Measurements from ENCODE around the gene MYO18A. TPM values are rescaled to one million over a fixed set of nuclear protein-coding genes. Genes with fewer than 3 reads are reported as not detected.
"Not testable (repeated sequence)": the region's sequence is repeated elsewhere in the genome, so short reads cannot be mapped to it uniquely, and the experiment has no call there.

The MYO18A gene, protein sequence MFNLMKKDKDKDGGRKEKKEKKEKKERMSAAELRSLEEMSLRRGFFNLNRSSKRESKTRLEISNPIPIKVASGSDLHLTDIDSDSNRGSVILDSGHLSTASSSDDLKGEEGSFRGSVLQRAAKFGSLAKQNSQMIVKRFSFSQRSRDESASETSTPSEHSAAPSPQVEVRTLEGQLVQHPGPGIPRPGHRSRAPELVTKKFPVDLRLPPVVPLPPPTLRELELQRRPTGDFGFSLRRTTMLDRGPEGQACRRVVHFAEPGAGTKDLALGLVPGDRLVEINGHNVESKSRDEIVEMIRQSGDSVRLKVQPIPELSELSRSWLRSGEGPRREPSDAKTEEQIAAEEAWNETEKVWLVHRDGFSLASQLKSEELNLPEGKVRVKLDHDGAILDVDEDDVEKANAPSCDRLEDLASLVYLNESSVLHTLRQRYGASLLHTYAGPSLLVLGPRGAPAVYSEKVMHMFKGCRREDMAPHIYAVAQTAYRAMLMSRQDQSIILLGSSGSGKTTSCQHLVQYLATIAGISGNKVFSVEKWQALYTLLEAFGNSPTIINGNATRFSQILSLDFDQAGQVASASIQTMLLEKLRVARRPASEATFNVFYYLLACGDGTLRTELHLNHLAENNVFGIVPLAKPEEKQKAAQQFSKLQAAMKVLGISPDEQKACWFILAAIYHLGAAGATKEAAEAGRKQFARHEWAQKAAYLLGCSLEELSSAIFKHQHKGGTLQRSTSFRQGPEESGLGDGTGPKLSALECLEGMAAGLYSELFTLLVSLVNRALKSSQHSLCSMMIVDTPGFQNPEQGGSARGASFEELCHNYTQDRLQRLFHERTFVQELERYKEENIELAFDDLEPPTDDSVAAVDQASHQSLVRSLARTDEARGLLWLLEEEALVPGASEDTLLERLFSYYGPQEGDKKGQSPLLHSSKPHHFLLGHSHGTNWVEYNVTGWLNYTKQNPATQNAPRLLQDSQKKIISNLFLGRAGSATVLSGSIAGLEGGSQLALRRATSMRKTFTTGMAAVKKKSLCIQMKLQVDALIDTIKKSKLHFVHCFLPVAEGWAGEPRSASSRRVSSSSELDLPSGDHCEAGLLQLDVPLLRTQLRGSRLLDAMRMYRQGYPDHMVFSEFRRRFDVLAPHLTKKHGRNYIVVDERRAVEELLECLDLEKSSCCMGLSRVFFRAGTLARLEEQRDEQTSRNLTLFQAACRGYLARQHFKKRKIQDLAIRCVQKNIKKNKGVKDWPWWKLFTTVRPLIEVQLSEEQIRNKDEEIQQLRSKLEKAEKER (N-terminal part only)
- total RNA-seq (100 to 1,000 TPM; 241 to 340 (median 300) TPM), polyA plus RNA-seq (100 to 1,000 TPM in 1 of 2 donors, 10 to 100 TPM in 1; 83.5 to 306 TPM)
- long read RNA-seq, donor 1, partial matches to known transcripts, result 194 of 231 reads
- long read RNA-seq, donor 1, other reads (novel, unspliced or antisense), result 34 of 231 reads
- long read RNA-seq, donor 2, partial matches to known transcripts, result 209 of 244 reads
- long read RNA-seq, donor 2, other reads (novel, unspliced or antisense), result 33 of 244 reads
- long read RNA-seq, donor 3, partial matches to known transcripts, result 157 of 185 reads
- long read RNA-seq, donor 3, other reads (novel, unspliced or antisense), result 26 of 185 reads

DNA sequence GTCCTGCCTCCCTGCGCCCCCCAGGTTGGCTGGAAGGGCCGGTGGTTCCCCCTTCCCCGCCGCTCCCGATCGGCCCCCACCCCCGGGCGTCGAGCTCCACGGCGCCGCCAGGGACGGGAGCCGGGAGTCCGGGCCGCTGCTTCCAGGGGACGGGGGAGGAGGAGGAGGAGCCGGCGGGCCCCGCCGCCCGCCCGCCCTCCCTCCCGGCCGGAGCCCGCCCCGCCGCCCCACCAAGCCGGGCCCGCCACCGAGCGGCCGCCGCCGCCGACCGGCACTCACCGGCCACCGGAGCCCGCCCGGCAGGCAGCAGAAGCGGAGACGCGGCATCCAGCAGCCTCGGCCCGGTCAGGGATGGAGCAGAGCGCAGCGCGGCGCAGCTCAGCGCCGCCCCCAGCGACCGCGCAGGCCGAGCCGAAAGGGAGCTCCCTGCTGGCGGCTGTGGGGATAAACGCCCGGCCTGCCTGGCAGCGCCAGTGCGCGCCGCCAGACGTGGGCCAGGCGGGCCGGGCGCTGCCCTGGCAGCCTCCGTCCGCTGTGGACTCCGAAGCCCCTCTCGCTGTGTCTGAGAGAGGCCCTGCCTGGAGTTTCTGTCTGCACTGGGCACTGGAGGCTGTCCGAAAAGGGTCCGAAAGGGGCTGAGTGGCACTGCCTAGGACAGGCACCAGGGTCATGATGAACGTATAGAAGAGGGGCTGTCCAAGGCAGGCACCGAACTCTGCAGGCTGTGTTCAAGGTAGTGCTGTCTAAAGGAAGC, at the start of gene MYO18A:
Gene MYO18A (minus strand): TSS at position 365 of the 754 bp plus-strand sequence. CDS start 13,458 bp downstream, outside the sequence.
- DNase-seq, result peak; percentile 81 to 92 (median 84)
- no peaks in the 10 kb centered on the region for H3K36me3 ChIP-seq
- WGBS, 4 donors, result 0 to 2% (median 1%) methylated on average over 8 to 76 of the region's 76 CpGs
- intact Hi-C loops (cut with DNase I), result loop anchor here (1.0 to 5.0 kb wide), 4 partner anchors 31 to 37 kb away; no protein-coding TSS in a partner anchor
- H3K27ac ChIP-seq, result peak within 1 kb of the TSS; percentile 68 to 95 (median 88)
- H3K9me3 ChIP-seq, result peaks cover 0 to 4% (median 0%) of the 10 kb centered on the region in 12 donors
- peak within 1 kb of the TSS; percentile 39 to 87 (median 67) for H3K4me3 ChIP-seq
- H3K4me1 ChIP-seq, result peaks cover 6 to 56% (median 47%) of the 10 kb centered on the region in 12 donors
- no peaks in the 10 kb centered on the region for H3K27me3 ChIP-seq
- TF ChIP-seq, protein P1, sequence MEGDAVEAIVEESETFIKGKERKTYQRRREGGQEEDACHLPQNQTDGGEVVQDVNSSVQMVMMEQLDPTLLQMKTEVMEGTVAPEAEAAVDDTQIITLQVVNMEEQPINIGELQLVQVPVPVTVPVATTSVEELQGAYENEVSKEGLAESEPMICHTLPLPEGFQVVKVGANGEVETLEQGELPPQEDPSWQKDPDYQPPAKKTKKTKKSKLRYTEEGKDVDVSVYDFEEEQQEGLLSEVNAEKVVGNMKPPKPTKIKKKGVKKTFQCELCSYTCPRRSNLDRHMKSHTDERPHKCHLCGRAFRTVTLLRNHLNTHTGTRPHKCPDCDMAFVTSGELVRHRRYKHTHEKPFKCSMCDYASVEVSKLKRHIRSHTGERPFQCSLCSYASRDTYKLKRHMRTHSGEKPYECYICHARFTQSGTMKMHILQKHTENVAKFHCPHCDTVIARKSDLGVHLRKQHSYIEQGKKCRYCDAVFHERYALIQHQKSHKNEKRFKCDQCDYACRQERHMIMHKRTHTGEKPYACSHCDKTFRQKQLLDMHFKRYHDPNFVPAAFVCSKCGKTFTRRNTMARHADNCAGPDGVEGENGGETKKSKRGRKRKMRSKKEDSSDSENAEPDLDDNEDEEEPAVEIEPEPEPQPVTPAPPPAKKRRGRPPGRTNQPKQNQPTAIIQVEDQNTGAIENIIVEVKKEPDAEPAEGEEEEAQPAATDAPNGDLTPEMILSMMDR (IDR thresholded peaks at IDR 0.05), result peak; percentile 61 to 93 (median 85)
- TF ChIP-seq POLR2A (IDR thresholded peaks at IDR 0.05), result peak in 1 of 2 donors; percentile 23
- peak; percentile 59 to 89 (median 82) for ATAC-seq

DNA sequence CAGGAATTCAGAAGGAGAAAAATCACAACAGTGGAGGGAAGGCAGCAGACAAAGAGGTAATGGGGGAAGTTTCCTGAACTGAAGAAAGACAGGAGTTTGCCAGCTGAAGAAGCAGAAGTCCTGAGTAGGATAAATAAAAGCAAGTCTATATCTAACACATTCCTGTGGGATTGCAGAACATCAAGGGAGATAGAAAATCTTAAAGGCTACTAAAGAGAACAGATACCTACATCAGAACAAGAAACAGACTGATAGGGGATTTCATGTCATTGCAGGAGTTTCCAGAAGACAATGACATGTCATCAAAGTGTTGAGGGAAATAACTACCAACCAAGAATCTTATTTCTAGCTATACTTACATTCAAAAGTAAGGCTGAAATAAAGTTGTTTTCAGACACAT, 45.2 kb upstream of the MYO18A start:
- Histone ChIP-seq H3K27me3 (no peaks in the 10 kb centered on the region), H3K27ac (no peak overlapping the region), H3K4me1 (no peaks in the 10 kb centered on the region), H3K36me3 (no peaks in the 10 kb centered on the region), H3K4me3 (no peak overlapping the region), H3K9me3 (no peaks in the 10 kb centered on the region)
- intact Hi-C loops (cut with DNase I), result loop anchor here in 1 of 10 donors (10.0 kb wide), 1 partner anchor 261 kb away; no protein-coding TSS in a partner anchor
- ATAC-seq (no peak), DNase-seq (no peak)
- TF ChIP-seq POLR2A (IDR thresholded peaks at IDR 0.05), result no peak
- TF ChIP-seq, protein P1 (IDR thresholded peaks at IDR 0.05), result no peak

- not testable (repeated sequence) for H3K4me3 ChIP-seq, DNase-seq, H3K27ac ChIP-seq, H3K9me3 ChIP-seq, H3K36me3 ChIP-seq, H3K27me3 ChIP-seq, ATAC-seq
- peaks cover 0 to 10% (median 5%) of the 10 kb centered on the region in 12 donors for H3K4me1 ChIP-seq
- intact Hi-C loops (cut with DNase I), result loop anchor here in 1 of 10 donors (10.0 kb wide), 1 partner anchor 257 kb away; no protein-coding TSS in a partner anchor
- 96 to 97% (median 96%) methylated on average over 11 of the region's 11 CpGs for WGBS, 4 donors
Observed at GRCh38 chr17:29221338-29221737, 41.1 kb upstream of the MYO18A start.
